Measurements from ENCODE around the gene PTPN4. TPM values are rescaled to one million over a fixed set of nuclear protein-coding genes. Genes with fewer than 3 reads are reported as not detected.

Gene PTPN4
- 10 to 100 TPM; 35.6 to 61.5 (median 51.6) TPM for total RNA-seq

DNA sequence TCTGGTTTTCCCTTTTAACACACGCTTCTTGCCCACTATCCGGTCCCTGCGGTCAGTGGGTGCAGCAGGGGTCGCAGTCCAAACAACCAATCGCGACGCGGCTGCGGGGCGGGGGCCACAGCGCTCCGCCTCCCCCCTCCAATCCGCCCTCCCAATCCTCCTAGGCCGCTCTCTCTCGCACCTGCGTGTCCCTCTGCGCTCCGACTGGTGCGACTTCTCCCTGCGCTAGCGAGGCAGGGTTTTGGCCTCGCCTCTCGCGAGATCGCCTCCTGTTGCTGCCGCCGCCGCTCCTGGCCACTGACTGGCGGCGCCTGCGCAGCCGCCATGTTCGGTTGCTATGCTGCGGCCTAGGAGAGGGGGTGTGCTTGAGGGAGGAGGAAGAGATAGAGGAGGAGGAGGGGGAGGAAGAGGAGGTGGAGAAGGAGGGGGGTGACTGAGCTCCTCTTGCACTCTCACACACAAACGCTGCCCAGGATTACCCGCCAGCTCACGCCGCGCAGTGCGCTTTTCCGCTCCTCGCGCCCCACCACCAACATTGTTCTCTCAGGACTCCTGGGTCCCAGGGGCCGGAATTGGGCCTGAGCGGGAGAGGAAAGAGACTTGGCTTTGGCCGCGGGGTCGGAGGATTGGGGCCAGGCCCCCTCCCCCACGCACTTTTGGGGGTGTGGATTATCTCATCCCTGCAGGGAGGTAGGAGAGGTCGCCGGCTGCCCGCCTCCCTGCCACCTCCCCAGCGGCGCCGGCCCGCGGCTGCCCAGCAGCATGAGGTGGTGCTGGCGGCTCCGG, at the start of gene PTPN4:
Gene PTPN4, plus strand, starts transcription at position 472 of the 786 bp plus-strand sequence. CDS start 49,932 bp downstream, outside the sequence.
- TF ChIP-seq, protein P1, sequence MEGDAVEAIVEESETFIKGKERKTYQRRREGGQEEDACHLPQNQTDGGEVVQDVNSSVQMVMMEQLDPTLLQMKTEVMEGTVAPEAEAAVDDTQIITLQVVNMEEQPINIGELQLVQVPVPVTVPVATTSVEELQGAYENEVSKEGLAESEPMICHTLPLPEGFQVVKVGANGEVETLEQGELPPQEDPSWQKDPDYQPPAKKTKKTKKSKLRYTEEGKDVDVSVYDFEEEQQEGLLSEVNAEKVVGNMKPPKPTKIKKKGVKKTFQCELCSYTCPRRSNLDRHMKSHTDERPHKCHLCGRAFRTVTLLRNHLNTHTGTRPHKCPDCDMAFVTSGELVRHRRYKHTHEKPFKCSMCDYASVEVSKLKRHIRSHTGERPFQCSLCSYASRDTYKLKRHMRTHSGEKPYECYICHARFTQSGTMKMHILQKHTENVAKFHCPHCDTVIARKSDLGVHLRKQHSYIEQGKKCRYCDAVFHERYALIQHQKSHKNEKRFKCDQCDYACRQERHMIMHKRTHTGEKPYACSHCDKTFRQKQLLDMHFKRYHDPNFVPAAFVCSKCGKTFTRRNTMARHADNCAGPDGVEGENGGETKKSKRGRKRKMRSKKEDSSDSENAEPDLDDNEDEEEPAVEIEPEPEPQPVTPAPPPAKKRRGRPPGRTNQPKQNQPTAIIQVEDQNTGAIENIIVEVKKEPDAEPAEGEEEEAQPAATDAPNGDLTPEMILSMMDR (IDR thresholded peaks at IDR 0.05): peak in 2 of 4 experiments; percentile 13 to 21
- TF ChIP-seq POLR2A (IDR thresholded peaks at IDR 0.05): peak; percentile 78 to 86
- H3K27ac ChIP-seq: peak within 1 kb of the TSS; percentile 95
- H3K9me3 ChIP-seq: no peaks in the 10 kb centered on the region
- no peaks in the 10 kb centered on the region for H3K36me3 ChIP-seq
- peak; percentile 96 for DNase-seq
- peak within 1 kb of the TSS; percentile 84 to 97 for H3K4me3 ChIP-seq
- H3K27me3 ChIP-seq: no peaks in the 10 kb centered on the region
- peaks cover 0 to 4% of the 10 kb centered on the region in 2 donors for H3K4me1 ChIP-seq
- intact Hi-C loops (cut with DNase I; ENCODE audit: low total_unique reads): no loop called here

GRCh38 chr2:119710281-119710680, 49.4 kb upstream of the PTPN4 start:
- no peaks in the 10 kb centered on the region for H3K4me1 ChIP-seq
- no peak for DNase-seq
- no peak for TF ChIP-seq POLR2A (IDR thresholded peaks at IDR 0.05)
- TF ChIP-seq, protein P1 (IDR thresholded peaks at IDR 0.05): no peak
- H3K27me3 ChIP-seq: no peaks in the 10 kb centered on the region
- H3K9me3 ChIP-seq: no peaks in the 10 kb centered on the region
- H3K36me3 ChIP-seq: no peaks in the 10 kb centered on the region
- H3K4me3 ChIP-seq: no peak overlapping the region
- no peak overlapping the region for H3K27ac ChIP-seq
- intact Hi-C loops (cut with DNase I; ENCODE audit: low total_unique reads): no loop called here

GRCh38 chr2:119711352-119711751, 48.4 kb upstream of the PTPN4 start:
- Histone ChIP-seq H3K4me3 (no peak overlapping the region), H3K27ac (no peak overlapping the region), H3K27me3 (no peaks in the 10 kb centered on the region), H3K36me3 (no peaks in the 10 kb centered on the region), H3K9me3 (no peaks in the 10 kb centered on the region), H3K4me1 (no peaks in the 10 kb centered on the region)
- no peak for DNase-seq
- intact Hi-C loops (cut with DNase I; ENCODE audit: low total_unique reads): no loop called here
- no peak for TF ChIP-seq POLR2A (IDR thresholded peaks at IDR 0.05)
- TF ChIP-seq, protein P1 (IDR thresholded peaks at IDR 0.05): no peak

GRCh38 chr2:119712571-119712970, 47.2 kb upstream of the PTPN4 start:
- Histone ChIP-seq H3K9me3 (no peaks in the 10 kb centered on the region), H3K27ac (no peak overlapping the region), H3K27me3 (no peaks in the 10 kb centered on the region), H3K4me3 (no peak overlapping the region), H3K4me1 (no peaks in the 10 kb centered on the region), H3K36me3 (no peaks in the 10 kb centered on the region)
- TF ChIP-seq POLR2A (IDR thresholded peaks at IDR 0.05): no peak
- TF ChIP-seq, protein P1 (IDR thresholded peaks at IDR 0.05): no peak
- no peak for DNase-seq
- intact Hi-C loops (cut with DNase I; ENCODE audit: low total_unique reads): no loop called here

GRCh38 chr2:119713819-119714490, 45.8 kb upstream of the PTPN4 start:
- no peak overlapping the region for H3K4me3 ChIP-seq
- intact Hi-C loops (cut with DNase I; ENCODE audit: low total_unique reads): no loop called here

More at GRCh38 chr2:119713819-119714490, 45.8 kb upstream of the PTPN4 start:
- Histone ChIP-seq H3K9me3 (no peaks in the 10 kb centered on the region), H3K27me3 (no peaks in the 10 kb centered on the region), H3K4me1 (no peaks in the 10 kb centered on the region), H3K36me3 (no peaks in the 10 kb centered on the region), H3K27ac (no peak overlapping the region)
- TF ChIP-seq, protein P1 (IDR thresholded peaks at IDR 0.05): no peak
- TF ChIP-seq POLR2A (IDR thresholded peaks at IDR 0.05): no peak
- DNase-seq: no peak

Data from uterus (tissue), 4 donors.